Endometrium (tissue), 2 donors: ENCODE measurements around the gene CD22.
"Not testable (repeated sequence)": the region's sequence is repeated elsewhere in the genome, so short reads cannot be mapped to it uniquely, and the experiment has no call there.

Source experiments
- FAIRE-seq: peaks from 2 replicates; lab custom pipeline; 2012; peaks lifted over from hg19 to GRCh38; lab: Jason Lieb, UNC
- donor health status: control.
- donor health status: control.

Gene CD22

GRCh38 chr19:35328851-35329285 lies at the start of gene CD22:
TSS of gene CD22 (plus strand) at chr19:35329187. CDS start at chr19:35332041, 2,854 bp downstream.
- no peak for FAIRE-seq

- FAIRE-seq = no peak
Measured at GRCh38 chr19:35279374-35279773, 49.6 kb upstream of the CD22 start.

GRCh38 chr19:35279985-35280821 lies 48.8 kb upstream of the CD22 start:
- no peak for FAIRE-seq

GRCh38 chr19:35281303-35281702 lies 47.7 kb upstream of the CD22 start:
- no peak for FAIRE-seq

GRCh38 chr19:35284153-35285094 lies 44.6 kb upstream of the CD22 start:
- FAIRE-seq = no peak

GRCh38 chr19:35285095-35285449 lies 43.9 kb upstream of the CD22 start:
- FAIRE-seq = no peak

- FAIRE-seq = not testable (repeated sequence)
Measured at GRCh38 chr19:35285465-35285864, 43.5 kb upstream of the CD22 start.

- FAIRE-seq = not testable (repeated sequence)
Measured at GRCh38 chr19:35286101-35286500, 42.9 kb upstream of the CD22 start.

- no peak for FAIRE-seq
Measured at GRCh38 chr19:35287713-35288112, 41.3 kb upstream of the CD22 start.

- FAIRE-seq = no peak
Measured at GRCh38 chr19:35288331-35288730, 40.7 kb upstream of the CD22 start.

- no peak for FAIRE-seq
Measured at GRCh38 chr19:35288906-35289305, 40.1 kb upstream of the CD22 start.

- FAIRE-seq = no peak
Measured at GRCh38 chr19:35290381-35291127, 38.4 kb upstream of the CD22 start.

- no peak for FAIRE-seq
Measured at GRCh38 chr19:35291259-35291658, 37.7 kb upstream of the CD22 start.

GRCh38 chr19:35291916-35292315 lies 37.1 kb upstream of the CD22 start, which contains the start of gene MAG:
TSS of gene MAG (plus strand) at chr19:35292161. CDS start at chr19:35295409, 3,248 bp downstream.
- FAIRE-seq = no peak

- no peak for FAIRE-seq
Measured at GRCh38 chr19:35292421-35293362, 36.3 kb upstream of the CD22 start.

- FAIRE-seq = no peak
Measured at GRCh38 chr19:35293363-35293739, 35.6 kb upstream of the CD22 start.

- FAIRE-seq = no peak
Measured at GRCh38 chr19:35293808-35294207, 35.2 kb upstream of the CD22 start.

GRCh38 chr19:35294328-35294727 lies 34.7 kb upstream of the CD22 start:
- no peak for FAIRE-seq

GRCh38 chr19:35294859-35295791 lies 33.9 kb upstream of the CD22 start:
- no peak for FAIRE-seq
